Epithelial cell of esophagus (primary cell): ENCODE measurements around the gene PRPS2.

ENCODE experiments used
- DNase-seq: peaks from one replicate; pipeline ENCODE4 v3.0.0; 2010; ENCODE audit warnings: low read depth
- H3K4me3 ChIP-seq: 2 replicates; pipeline ENCODE4 v1.5.1; 2011; ENCODE audit warnings: mild to moderate bottlenecking, low read length, control low read depth
- TF ChIP-seq, protein P1 (sequence below): IDR thresholded peaks from 2 replicates; pipeline ENCODE4 v1.5.1; 2011; ENCODE audit warnings: low read depth, mild to moderate bottlenecking, low read length, control low read depth, inconsistent platforms; ENCODE audit not compliant: insufficient read depth; ENCODE audit errors: missing control alignments

PRPS2 gene

DNA sequence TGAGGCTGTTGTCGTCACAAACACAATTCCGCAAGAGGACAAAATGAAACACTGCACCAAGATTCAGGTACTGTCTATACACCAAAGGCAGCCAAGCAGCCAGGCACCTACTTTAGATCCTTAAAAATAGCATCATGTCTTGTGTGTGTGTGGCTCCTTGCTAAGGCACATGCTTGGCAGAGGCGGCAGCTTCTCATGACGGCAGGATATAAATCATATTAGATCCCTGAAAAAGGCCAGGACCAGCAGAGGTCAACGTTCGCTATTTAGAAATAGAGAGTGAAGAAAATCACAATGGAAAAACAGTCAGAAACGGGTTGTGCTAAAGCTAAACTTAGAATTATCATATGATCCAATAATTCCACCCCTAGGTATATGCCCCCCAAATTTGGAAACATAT lies 29.5 kb downstream of the PRPS2 start:
- no peak overlapping the region for H3K4me3 ChIP-seq
- TF ChIP-seq, protein P1, sequence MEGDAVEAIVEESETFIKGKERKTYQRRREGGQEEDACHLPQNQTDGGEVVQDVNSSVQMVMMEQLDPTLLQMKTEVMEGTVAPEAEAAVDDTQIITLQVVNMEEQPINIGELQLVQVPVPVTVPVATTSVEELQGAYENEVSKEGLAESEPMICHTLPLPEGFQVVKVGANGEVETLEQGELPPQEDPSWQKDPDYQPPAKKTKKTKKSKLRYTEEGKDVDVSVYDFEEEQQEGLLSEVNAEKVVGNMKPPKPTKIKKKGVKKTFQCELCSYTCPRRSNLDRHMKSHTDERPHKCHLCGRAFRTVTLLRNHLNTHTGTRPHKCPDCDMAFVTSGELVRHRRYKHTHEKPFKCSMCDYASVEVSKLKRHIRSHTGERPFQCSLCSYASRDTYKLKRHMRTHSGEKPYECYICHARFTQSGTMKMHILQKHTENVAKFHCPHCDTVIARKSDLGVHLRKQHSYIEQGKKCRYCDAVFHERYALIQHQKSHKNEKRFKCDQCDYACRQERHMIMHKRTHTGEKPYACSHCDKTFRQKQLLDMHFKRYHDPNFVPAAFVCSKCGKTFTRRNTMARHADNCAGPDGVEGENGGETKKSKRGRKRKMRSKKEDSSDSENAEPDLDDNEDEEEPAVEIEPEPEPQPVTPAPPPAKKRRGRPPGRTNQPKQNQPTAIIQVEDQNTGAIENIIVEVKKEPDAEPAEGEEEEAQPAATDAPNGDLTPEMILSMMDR = no peak
- DNase-seq = no peak

GRCh38 chrX:12824944-12825343 lies 33.7 kb downstream of the PRPS2 start:
- no peak for DNase-seq
- H3K4me3 ChIP-seq = no peak overlapping the region
- TF ChIP-seq, protein P1 = no peak

DNA sequence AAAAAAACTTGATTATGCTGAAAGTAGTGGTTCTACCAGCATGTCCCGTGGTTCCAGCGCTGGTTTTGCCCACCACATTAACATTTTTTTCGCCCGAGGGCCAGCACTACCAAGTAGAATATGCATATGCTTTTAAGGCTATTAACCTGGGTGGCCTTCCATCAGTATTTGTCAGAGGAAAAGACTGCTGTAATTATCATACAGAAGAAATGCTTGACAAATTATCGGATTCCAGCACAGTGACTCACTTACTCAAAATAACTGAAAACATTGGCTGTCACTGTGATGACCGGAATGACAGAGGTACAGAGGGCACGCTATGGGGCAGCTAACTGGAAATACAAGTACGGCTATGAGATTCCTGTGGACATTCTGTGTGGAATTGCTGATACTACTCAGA lies 34.6 kb downstream of the PRPS2 start:
- TF ChIP-seq, protein P1 = no peak
- no peak for DNase-seq
- H3K4me3 ChIP-seq = no peak overlapping the region

- TF ChIP-seq, protein P1 = no peak
- H3K4me3 ChIP-seq = no peak overlapping the region
- no peak for DNase-seq
Observed at GRCh38 chrX:12843061-12843667, 52.0 kb downstream of the PRPS2 start.

- no peak for DNase-seq
- no peak overlapping the region for H3K4me3 ChIP-seq
- TF ChIP-seq, protein P1 = no peak
Observed at GRCh38 chrX:12843668-12844279, 52.6 kb downstream of the PRPS2 start.

GRCh38 chrX:12844319-12844718 lies 53.1 kb downstream of the PRPS2 start:
- no peak for DNase-seq
- TF ChIP-seq, protein P1 = no peak
- no peak overlapping the region for H3K4me3 ChIP-seq

- TF ChIP-seq, protein P1 = no peak
- no peak for DNase-seq
- H3K4me3 ChIP-seq = no peak overlapping the region
Observed at GRCh38 chrX:12865359-12865758, 74.1 kb downstream of the PRPS2 start.
